ENCODE data around the gene EFNA5. TPM values are rescaled to one million over a fixed set of nuclear protein-coding genes. Genes with fewer than 3 reads are reported as not detected.

EFNA5 gene
- total and polyA plus RNA-seq, 10 of the 15 experiments (the other 5 are each of a cell fraction or from before 2014, with no cell fraction given) = 0.19 to 12.6 (median 3.9) TPM

GRCh38 chr5:107499237-107499636 is 171.5 kb downstream of the EFNA5 start:
- intact Hi-C loops (cut with micrococcal nuclease; ENCODE audit: unreplicated experiment) (no loop called here), in situ Hi-C loops (cut with MboI) (no loop called here)
- FAIRE-seq (no peak), ATAC-seq (no peak), DNase-seq (ENCODE audit: low read depth, low spot score) (no peak)
- H2AFZ ChIP-seq (ENCODE audit: control insufficient read depth, low read depth, low read length) = no peak overlapping the region
- ChIA-PET CTCF (interaction anchor here (1.4 kb wide), 1 partner anchor 251 kb away, joined by 3 read pairs; no protein-coding TSS in a partner anchor), SMC1A (ENCODE audit: uncharacterized antibody, unreplicated experiment) (interaction anchor here (1.0 to 1.2 kb wide), 2 partner anchors 24 to 78 kb away, joined by 3 to 4 read pairs; no protein-coding TSS in a partner anchor), POLR2A (no interaction called here), RAD21 (ENCODE audit: unreplicated experiment) (interaction anchor here (1.1 kb wide), 1 partner anchor 72 kb away, joined by 3 read pairs; no protein-coding TSS in a partner anchor)
- 0% methylated on average over 1 of the region's 1 CpG for WGBS (ENCODE audit: insufficient coverage, insufficient replicate concordance, low lambda C conversion rate, missing lambda C conversion rate)
- no peak overlapping the region for H3K4me2 ChIP-seq (ENCODE audit: control insufficient read depth, insufficient read depth)
- 0 out of 2 replicates have a peak, but pooled peaks cover 2% of the 10 kb centered on the region for H3K79me2 ChIP-seq (ENCODE audit: control insufficient read depth, insufficient read depth, low read length)
- no TSS peak for BruUV-seq (replicated peaks)
- no peaks in the 10 kb centered on the region; a peak in 1 of 4 replicates for H3K36me3 ChIP-seq (ENCODE audit: control insufficient read depth in 2 of 2, insufficient read depth in 2 of 2, low read length in 1 of 2)
- H3K4me3 ChIP-seq = no peak overlapping the region
- no peak overlapping the region for H3K27ac ChIP-seq (ENCODE audit: control insufficient read depth, insufficient read depth)
- no peaks in the 10 kb centered on the region for H4K20me1 ChIP-seq (ENCODE audit: control insufficient read depth, insufficient read depth)
- no peaks in the 10 kb centered on the region for H3K27me3 ChIP-seq (replicated peaks in 1 of 2; ENCODE audit: control insufficient read depth in 2 of 2, insufficient read depth in 2 of 2, low read length in 1 of 2)
- TF ChIP-seq BCL11A (IDR thresholded peaks at IDR 0.05; ENCODE audit: low read depth, low read length) = no peak
- no peak for TF ChIP-seq CHD2 (IDR thresholded peaks at IDR 0.05; ENCODE audit: borderline replicate concordance, low read depth, low read length)
- no peak for TF ChIP-seq RCOR1 (conservative IDR thresholded peaks at IDR 0.05; ENCODE audit: low read depth, low read length)
- TF ChIP-seq, protein P1, sequence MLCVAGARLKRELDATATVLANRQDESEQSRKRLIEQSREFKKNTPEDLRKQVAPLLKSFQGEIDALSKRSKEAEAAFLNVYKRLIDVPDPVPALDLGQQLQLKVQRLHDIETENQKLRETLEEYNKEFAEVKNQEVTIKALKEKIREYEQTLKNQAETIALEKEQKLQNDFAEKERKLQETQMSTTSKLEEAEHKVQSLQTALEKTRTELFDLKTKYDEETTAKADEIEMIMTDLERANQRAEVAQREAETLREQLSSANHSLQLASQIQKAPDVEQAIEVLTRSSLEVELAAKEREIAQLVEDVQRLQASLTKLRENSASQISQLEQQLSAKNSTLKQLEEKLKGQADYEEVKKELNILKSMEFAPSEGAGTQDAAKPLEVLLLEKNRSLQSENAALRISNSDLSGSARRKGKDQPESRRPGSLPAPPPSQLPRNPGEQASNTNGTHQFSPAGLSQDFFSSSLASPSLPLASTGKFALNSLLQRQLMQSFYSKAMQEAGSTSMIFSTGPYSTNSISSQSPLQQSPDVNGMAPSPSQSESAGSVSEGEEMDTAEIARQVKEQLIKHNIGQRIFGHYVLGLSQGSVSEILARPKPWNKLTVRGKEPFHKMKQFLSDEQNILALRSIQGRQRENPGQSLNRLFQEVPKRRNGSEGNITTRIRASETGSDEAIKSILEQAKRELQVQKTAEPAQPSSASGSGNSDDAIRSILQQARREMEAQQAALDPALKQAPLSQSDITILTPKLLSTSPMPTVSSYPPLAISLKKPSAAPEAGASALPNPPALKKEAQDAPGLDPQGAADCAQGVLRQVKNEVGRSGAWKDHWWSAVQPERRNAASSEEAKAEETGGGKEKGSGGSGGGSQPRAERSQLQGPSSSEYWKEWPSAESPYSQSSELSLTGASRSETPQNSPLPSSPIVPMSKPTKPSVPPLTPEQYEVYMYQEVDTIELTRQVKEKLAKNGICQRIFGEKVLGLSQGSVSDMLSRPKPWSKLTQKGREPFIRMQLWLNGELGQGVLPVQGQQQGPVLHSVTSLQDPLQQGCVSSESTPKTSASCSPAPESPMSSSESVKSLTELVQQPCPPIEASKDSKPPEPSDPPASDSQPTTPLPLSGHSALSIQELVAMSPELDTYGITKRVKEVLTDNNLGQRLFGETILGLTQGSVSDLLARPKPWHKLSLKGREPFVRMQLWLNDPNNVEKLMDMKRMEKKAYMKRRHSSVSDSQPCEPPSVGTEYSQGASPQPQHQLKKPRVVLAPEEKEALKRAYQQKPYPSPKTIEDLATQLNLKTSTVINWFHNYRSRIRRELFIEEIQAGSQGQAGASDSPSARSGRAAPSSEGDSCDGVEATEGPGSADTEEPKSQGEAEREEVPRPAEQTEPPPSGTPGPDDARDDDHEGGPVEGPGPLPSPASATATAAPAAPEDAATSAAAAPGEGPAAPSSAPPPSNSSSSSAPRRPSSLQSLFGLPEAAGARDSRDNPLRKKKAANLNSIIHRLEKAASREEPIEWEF (IDR thresholded peaks at IDR 0.05; ENCODE audit: insufficient replicate concordance, low read depth, low read length) = no peak
- no peak for TF ChIP-seq MYC (IDR thresholded peaks at IDR 0.05; ENCODE audit: insufficient read depth, insufficient read length, insufficient replicate concordance, low read length, severe bottlenecking)
- no peak for TF ChIP-seq CBX3 (IDR thresholded peaks at IDR 0.05; ENCODE audit: borderline replicate concordance, low read depth)
- no peak for TF ChIP-seq RELA (IDR thresholded peaks at IDR 0.05; ENCODE audit: borderline replicate concordance, partially characterized antibody)
- no peak for TF ChIP-seq CREM (IDR thresholded peaks at IDR 0.05; ENCODE audit: low read depth)
- TF ChIP-seq PAX8 (IDR thresholded peaks at IDR 0.05) = no peak
- TF ChIP-seq MEF2B (IDR thresholded peaks at IDR 0.05; ENCODE audit: partially characterized antibody, poor library complexity, severe bottlenecking) = no peak
- no peak for TF ChIP-seq DPF2 (IDR thresholded peaks at IDR 0.05)
- no peak for TF ChIP-seq TAF1 (IDR thresholded peaks at IDR 0.05; ENCODE audit: borderline replicate concordance, low read depth, low read length)
- H3K4me1 ChIP-seq (ENCODE audit: control insufficient read depth, insufficient read depth, low read length) = no peaks in the 10 kb centered on the region
- no peaks in the 10 kb centered on the region; the same call in 1 of the 3 replicates for H3K9me3 ChIP-seq (replicated peaks; ENCODE audit: control insufficient read depth, insufficient read depth, low read length)
- no peak overlapping the region for H3K9ac ChIP-seq (ENCODE audit: control insufficient read depth, insufficient read depth, low read length)
